VCaP (cell line): ENCODE results near the gene KCNMA1.
"Not testable (repeated sequence)": the region's sequence is repeated elsewhere in the genome, so short reads cannot be mapped to it uniquely, and the experiment has no call there.

ENCODE experiments used
- H3K27ac ChIP-seq: fragments of 450-650 bp; 2 replicates; pipeline ENCODE4 v1.5.1; 2017
- CTCF ChIP-seq: fragments of 450-650 bp; conservative IDR thresholded peaks from 2 replicates; pipeline ENCODE4 v1.5.1; 2017; ENCODE audit warnings: mild to moderate bottlenecking, moderate library complexity

The KCNMA1 gene

DNA sequence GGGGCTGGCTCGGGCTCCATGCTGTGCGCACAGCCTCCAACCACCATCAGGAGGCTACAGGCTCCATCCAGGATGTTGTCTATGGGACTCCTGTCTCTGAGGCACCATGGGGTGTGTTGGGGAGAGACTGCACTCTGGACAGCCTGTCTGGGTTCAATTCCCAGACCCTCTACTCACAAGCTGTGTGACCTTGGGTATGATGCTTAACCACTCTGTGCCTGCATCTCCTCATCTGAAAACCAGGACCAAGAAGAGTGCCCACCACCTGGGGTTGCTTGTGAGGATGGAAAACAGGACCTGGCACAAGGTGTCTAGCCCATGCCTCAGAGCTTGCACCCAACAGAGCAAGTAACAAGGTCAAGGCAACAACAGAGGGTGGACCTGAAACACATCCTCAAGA is 109.8 kb downstream of the KCNMA1 start:
- TF ChIP-seq CTCF = no peak
- H3K27ac ChIP-seq = no peak overlapping the region

DNA sequence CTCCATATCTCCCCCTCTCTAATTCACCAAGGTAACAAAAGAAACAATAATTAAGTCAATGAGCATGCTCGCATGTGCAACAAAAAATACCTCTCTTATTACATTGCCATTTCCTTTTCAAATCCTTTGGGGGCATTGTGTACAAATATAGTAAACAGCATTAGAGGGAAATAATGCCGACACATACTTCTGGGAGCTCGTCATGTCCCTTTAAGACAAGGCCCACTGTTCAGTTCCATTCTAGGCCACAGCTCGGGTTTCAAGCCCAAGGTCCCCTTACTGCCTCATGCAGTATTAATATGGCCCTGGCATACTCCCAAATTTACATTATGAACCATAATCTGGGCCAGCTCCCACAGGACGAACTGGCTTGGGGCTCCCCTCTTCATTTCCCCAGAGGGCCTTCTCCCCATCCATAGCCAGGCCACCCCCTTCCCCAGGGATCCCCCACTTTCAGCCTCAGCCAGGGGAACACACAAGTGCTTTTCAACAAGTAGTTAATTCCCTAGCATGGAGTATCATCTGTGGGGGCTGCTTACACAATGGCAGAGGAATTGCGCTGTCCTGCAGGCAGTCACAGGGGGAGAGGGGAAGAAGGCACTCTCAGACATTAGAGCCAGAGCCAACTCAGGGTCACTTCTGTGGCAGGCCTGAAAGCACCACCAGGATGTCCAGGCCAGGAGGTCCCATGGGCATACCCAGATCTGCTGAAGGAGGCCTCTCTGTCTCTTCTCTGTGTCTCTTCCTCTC is 110.6 kb downstream of the KCNMA1 start:
- no peak for TF ChIP-seq CTCF
- H3K27ac ChIP-seq = no peak overlapping the region

DNA sequence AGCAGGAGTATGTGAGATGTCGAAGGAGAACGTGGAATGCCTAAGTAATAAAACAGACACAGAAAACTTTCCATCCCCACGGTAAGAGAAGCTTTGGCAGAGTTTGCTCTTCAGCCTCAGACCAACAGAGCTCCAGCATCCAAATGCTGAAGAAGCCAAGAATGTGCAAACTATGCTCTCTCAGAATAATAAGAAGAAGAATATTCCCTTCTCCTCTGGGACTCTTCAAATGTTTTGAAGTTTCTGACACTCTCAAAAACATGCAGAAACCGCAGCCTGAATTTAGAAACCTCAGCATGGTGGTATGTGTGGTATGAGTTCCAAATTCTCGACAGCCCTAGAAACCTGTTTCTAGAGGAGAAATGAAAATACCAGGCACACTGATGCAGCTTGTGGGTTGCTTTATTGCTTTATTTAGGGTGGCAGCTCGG is 113.3 kb downstream of the KCNMA1 start:
- no peak overlapping the region for H3K27ac ChIP-seq
- no peak for TF ChIP-seq CTCF

DNA sequence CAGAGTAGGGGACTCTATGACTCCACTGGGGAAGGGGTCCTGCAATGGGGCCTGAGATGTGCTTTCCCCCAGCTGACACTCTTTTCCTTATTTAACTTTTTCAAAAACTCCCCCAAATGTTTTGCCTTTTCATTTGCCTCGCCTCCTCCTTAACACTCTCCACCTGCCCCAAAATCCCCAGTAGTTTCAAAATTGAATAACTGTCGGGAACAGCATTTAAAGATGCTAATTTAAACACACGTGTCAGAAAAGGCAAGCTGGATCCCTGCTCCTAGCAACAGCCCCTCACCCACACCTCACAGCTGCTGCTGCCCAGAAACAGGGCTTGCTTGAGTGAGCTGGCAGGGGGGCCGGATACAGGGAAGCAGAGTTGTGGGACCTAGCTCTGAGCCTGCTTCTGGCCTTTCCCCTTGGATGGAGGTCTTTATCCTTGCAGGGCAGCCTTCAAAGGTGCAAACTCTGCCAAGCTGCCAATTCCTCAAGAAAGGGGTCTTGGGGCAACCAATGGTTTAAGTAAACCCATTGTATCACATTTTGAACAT is 115.3 kb downstream of the KCNMA1 start:
- H3K27ac ChIP-seq = no peak overlapping the region
- TF ChIP-seq CTCF = no peak

DNA sequence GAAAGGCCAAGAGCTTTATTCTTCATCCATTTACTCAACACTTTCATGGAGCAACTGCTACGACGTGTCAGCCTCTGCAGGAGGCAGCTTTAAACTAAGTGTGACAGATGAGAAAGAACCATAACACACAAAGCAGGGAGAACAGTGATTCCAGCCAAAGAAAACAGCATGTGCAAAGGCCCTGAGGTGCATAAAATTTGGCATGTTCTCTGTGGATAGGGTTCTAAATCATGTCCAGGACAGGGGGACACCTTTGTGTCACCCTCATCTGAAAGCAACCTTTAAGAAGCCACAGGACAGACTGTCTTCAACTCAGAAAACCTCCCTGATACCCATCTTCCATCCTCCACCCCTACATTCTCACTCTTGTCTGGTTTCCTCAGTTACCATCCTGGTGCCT is 116.6 kb downstream of the KCNMA1 start:
- TF ChIP-seq CTCF = no peak
- no peak overlapping the region for H3K27ac ChIP-seq

- TF ChIP-seq CTCF = no peak
- H3K27ac ChIP-seq = no peak overlapping the region
These were observed 117.3 kb downstream of the KCNMA1 start for GRCh38 chr10:77520290-77520689.

DNA sequence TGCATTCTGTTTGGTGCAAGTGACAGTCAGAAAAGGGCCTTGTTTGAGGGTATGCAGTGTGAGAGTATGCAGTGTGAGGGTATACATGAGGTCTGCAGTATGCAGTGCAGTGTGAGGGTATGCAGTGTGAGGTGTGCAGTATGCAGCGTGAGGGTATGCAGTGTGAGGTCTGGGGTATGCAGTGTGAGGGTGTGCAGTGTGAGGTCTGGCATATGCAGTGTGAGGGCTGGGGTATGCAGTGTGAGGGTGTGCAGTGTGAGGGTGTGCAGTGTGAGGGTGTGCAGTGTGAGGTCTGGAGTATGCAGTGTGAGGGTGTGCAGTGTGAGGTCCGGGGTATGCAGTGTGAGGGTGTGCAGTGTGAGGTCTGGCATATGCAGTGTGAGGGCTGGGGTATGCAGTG is 117.8 kb downstream of the KCNMA1 start:
- not testable (repeated sequence) for H3K27ac ChIP-seq

DNA sequence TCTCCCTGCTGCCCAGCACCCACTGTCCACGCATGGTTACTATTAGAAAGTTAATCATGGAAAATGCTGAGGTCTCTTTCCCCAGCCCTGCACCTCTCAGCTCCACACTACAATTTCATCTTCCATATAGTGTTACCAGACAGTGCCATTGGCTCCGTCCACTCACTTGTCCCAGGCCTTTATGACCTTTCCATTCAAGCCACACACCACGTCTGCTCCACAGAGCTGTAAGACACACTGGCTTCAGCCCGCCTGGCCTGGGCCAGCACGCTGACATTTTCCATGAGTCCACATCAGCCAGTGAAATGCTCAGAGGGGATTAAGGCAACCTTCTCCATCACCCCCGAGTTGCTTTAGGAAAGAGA is 118.7 kb downstream of the KCNMA1 start:
- no peak for TF ChIP-seq CTCF
- no peak overlapping the region for H3K27ac ChIP-seq
